ENCODE data around the gene NOX3.
"Not testable (repeated sequence)": the region's sequence is repeated elsewhere in the genome, so short reads cannot be mapped to it uniquely, and the experiment has no call there.

NOX3 gene

GRCh38 chr6:155372256-155372655 is 83.4 kb downstream of the NOX3 start:
- no peak for DNase-seq (ENCODE audit: low read depth, low spot score)

GRCh38 chr6:155371230-155371629 is 84.4 kb downstream of the NOX3 start:
- DNase-seq (ENCODE audit: low read depth, low spot score), result no peak

GRCh38 chr6:155366325-155366724 is 89.3 kb downstream of the NOX3 start:
- DNase-seq (ENCODE audit: low read depth, low spot score), result no peak

GRCh38 chr6:155364844-155365437 is 90.7 kb downstream of the NOX3 start:
- no peak for DNase-seq (ENCODE audit: low read depth, low spot score)

GRCh38 chr6:155364021-155364420 is 91.6 kb downstream of the NOX3 start:
- DNase-seq (ENCODE audit: low read depth, low spot score), result not testable (repeated sequence)

GRCh38 chr6:155362968-155363632 is 92.5 kb downstream of the NOX3 start:
- DNase-seq (ENCODE audit: low read depth, low spot score), result not testable (repeated sequence)

- DNase-seq (ENCODE audit: low read depth, low spot score), result no peak
These were observed 101.5 kb downstream of the NOX3 start for GRCh38 chr6:155354167-155354566.

GRCh38 chr6:155352811-155353210 is 102.8 kb downstream of the NOX3 start:
- no peak for DNase-seq (ENCODE audit: low read depth, low spot score)

GRCh38 chr6:155352130-155352420 is 103.6 kb downstream of the NOX3 start:
- no peak for DNase-seq (ENCODE audit: low read depth, low spot score)

GRCh38 chr6:155351273-155352129 is 104.1 kb downstream of the NOX3 start:
- DNase-seq (ENCODE audit: low read depth, low spot score), result no peak

- no peak for DNase-seq (ENCODE audit: low read depth, low spot score)
These were observed 105.7 kb downstream of the NOX3 start for GRCh38 chr6:155349956-155350355.

- peak; percentile 27 for DNase-seq (ENCODE audit: low read depth, low spot score)
These were observed 106.5 kb downstream of the NOX3 start for GRCh38 chr6:155349129-155349528.

- no peak for DNase-seq (ENCODE audit: low read depth, low spot score)
These were observed 107.8 kb downstream of the NOX3 start for GRCh38 chr6:155347800-155348199.

GRCh38 chr6:155346957-155347356 is 108.7 kb downstream of the NOX3 start:
- DNase-seq (ENCODE audit: low read depth, low spot score), result no peak

Data from astrocyte of the hippocampus (primary cell).